Natural killer cell treated with Interleukin-12 subunit alpha and Interleukin-12 subunit beta and Interleukin-15 and Interleukin-18, amount 100 ng/mL, for 72 hours (primary cell): Measurements from ENCODE around the gene SCYGR8. TPM values are rescaled to one million over a fixed set of nuclear protein-coding genes. Genes with fewer than 3 reads are reported as not detected.
"Not testable (repeated sequence)": the region's sequence is repeated elsewhere in the genome, so short reads cannot be mapped to it uniquely, and the experiment has no call there.

Experiments used
- ATAC-seq, 2 donors: fragments of 150-1000 bp; cut with Tn5 transposase in 1 of 2; sonication (Bioruptor Pico), chemical (Tn5 transposase) in 1 of 2; 2 replicates each; pipeline ENCODE4 v1.10.0; 2021
- DNase-seq: peaks from one replicate; pipeline ENCODE4 v3.0.0; 2022; ENCODE audit warnings: low spot score
- H3K27ac Mint-ChIP-seq, 2 donors: 1 replicate in 1 of 2; 2 replicates in 1 of 2; pipeline ENCODE4 v1.8.0; 2022; ENCODE audit warnings: mixed read lengths in 2 of 2, mild to moderate bottlenecking in 1 of 2, moderate library complexity in 1 of 2
- H3K27me3 Mint-ChIP-seq, 2 donors: 1 replicate in 1 of 2; 2 replicates in 1 of 2; pipeline ENCODE4 v1.8.0; 2022; ENCODE audit warnings: mixed read lengths in 2 of 2
- H3K36me3 Mint-ChIP-seq: one replicate; pipeline ENCODE4 v1.8.0; 2022; ENCODE audit warnings: mixed read lengths
- H3K4me1 Mint-ChIP-seq, 2 donors: 1 replicate in 1 of 2; 2 replicates in 1 of 2; pipeline ENCODE4 v1.8.0; 2022; ENCODE audit warnings: low read depth in 2 of 2, mixed read lengths in 2 of 2, mild to moderate bottlenecking in 1 of 2
- H3K4me3 Mint-ChIP-seq: one replicate; pipeline ENCODE4 v1.8.0; 2022; ENCODE audit warnings: mixed read lengths
- H3K9me3 Mint-ChIP-seq: 2 replicates; pipeline ENCODE4 v1.8.0; 2022; ENCODE audit warnings: mixed read lengths
- total RNA-seq, 2 donors: library from RNA; stranded (reverse); gene quantifications; one replicate each; pipeline ENCODE4 v1.2.3, GENCODE V29; 2022

Gene SCYGR8
- total RNA-seq, 2 donors from 2014 or later: not detected

DNA sequence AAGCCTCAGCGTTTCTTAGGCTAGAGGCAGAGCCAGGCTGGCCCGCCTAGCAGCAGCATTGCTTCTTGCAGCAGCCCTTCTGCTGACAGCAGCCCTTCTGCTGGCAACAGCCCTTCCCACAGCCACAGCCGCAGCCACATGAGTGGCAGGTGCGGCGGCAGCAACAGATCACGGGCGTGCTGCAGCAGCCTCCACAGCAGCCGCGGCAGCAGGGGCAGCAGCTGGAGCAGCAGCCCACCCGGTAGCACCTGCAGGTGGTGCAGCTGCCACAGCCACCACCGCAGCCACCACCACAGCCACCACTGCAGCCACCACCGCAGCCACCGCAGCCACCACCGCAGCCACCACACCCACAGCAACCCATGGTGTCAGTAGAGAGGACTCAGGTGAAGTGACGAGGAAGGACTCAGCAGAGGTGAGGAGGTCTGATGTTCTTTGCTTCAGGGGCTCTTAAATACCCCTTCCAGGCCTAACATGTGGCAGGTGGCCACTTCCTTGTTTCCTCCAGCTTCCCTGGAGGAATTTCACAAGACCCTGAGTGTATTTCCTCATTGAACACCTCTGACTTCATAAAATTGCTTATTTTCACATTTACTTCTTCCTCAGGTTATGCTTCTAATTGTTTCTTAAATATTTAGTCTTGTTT is 21.2 kb upstream of the SCYGR8 start, which contains the start of gene SCYGR6:
TSS of gene SCYGR6 (minus strand) at position 364 of the 646 bp plus-strand sequence. CDS start at position 364, 0 bp downstream.
- H3K4me1 Mint-ChIP-seq: no peaks in the 10 kb centered on the region
- no peak within 1 kb of the TSS for H3K27ac Mint-ChIP-seq
- ATAC-seq: no peak
- DNase-seq: no peak
- no peaks in the 10 kb centered on the region for H3K36me3 Mint-ChIP-seq
- H3K27me3 Mint-ChIP-seq: peaks cover 0 to 7% of the 10 kb centered on the region in 2 donors
- H3K9me3 Mint-ChIP-seq: no peaks in the 10 kb centered on the region
- H3K4me3 Mint-ChIP-seq: no peak within 1 kb of the TSS

DNA sequence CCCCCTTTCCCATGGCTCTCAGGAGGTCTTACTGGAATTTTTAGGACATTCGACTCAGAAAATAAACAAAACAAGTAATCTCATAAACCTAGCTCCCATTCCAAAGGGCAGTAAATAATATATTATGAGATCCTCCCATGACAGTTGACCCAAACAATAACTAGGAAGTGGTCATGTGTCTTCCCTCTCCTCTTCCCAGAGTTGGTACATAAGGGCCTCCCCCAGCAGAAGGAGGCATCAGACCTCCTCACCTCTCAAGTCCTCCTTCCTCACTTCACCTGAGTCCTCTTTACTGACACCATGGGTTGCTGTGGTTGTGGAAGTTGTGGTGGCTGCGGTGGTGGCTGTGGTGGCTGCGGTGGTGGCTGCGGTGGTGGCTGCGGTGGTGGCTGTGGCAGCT is 17.7 kb upstream of the SCYGR8 start, which contains the start of gene SCYGR7:
TSS of gene SCYGR7 (plus strand) at position 301 of the 400 bp plus-strand sequence. CDS start at position 301, 0 bp downstream.
- no peak within 1 kb of the TSS for H3K27ac Mint-ChIP-seq
- H3K27me3 Mint-ChIP-seq: peaks cover 3 to 7% of the 10 kb centered on the region in 2 donors
- no peaks in the 10 kb centered on the region for H3K36me3 Mint-ChIP-seq
- ATAC-seq (no peak), DNase-seq (no peak)
- no peak within 1 kb of the TSS for H3K4me3 Mint-ChIP-seq
- H3K9me3 Mint-ChIP-seq: no peaks in the 10 kb centered on the region
- H3K4me1 Mint-ChIP-seq: no peaks in the 10 kb centered on the region

DNA sequence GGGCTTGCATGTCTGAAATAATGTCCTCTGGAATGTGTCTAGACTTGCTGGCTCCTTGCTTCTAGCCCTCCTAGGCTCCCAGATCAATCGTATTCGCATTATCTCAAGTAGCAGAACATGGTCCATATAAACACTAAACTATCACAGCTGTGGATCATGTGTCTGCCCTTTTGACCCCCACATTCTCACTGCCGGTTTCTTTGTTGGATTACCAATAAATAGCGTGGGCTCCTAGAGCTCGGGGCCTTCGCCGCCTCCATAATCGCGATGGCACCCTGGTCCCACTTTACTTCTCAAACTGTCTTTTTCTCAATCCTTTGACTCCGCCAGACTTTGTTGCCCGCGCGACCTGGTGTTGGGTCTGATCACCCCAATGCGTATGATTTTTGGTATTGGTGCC is 6.3 kb upstream of the SCYGR8 start:
- no peak overlapping the region for H3K4me3 Mint-ChIP-seq
- DNase-seq: no peak
- H3K27me3 Mint-ChIP-seq: peaks cover 10 to 13% of the 10 kb centered on the region in 2 donors
- no peak for ATAC-seq
- H3K27ac Mint-ChIP-seq: no peak overlapping the region
- no peaks in the 10 kb centered on the region for H3K9me3 Mint-ChIP-seq
- no peaks in the 10 kb centered on the region for H3K4me1 Mint-ChIP-seq
- H3K36me3 Mint-ChIP-seq: no peaks in the 10 kb centered on the region

DNA sequence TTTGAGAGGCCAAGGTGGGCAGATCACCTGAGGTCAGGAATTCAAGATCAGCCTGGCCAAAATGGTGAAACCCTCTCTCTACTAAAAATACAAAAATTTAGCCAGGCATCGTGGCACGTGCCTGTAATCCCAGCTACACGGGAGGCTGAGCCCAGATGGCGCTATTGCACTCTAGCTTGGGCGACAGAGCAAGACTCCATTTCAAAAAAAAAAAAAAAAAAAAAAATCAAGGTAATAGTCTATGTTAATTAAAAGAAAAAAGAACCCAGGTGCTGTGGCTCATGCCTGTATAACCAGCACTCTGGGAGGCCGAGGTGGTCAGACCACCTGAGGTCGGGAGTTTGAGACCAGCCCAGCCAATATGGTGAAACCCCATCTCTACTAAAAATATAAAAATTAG is 5.0 kb upstream of the SCYGR8 start:
- not testable (repeated sequence) for H3K27ac Mint-ChIP-seq, H3K9me3 Mint-ChIP-seq, H3K27me3 Mint-ChIP-seq, H3K4me3 Mint-ChIP-seq, H3K36me3 Mint-ChIP-seq, ATAC-seq, H3K4me1 Mint-ChIP-seq, DNase-seq

DNA sequence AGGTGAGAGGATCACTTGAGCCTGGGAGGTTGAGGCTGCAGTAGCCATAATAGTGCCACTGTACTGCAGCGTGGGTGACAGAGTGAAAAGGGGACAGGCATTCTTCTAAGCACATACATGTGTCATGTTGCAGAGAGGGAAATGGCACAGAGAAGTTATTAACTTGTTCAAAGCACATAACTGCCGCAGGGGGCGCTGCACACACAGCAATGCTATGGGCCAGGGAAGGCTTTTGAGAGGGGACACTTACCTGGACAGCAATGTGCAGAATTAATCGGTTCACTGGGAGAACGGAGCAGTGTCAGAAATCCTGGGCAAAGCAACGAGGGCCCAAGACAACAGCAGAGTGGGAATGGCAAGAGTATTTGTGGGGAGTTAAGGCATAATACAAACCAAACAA is 2.4 kb downstream of the SCYGR8 start:
- H3K4me3 Mint-ChIP-seq: no peak overlapping the region
- no peaks in the 10 kb centered on the region for H3K36me3 Mint-ChIP-seq
- peaks cover 7 to 8% of the 10 kb centered on the region in 2 donors for H3K27me3 Mint-ChIP-seq
- no peaks in the 10 kb centered on the region for H3K9me3 Mint-ChIP-seq
- no peaks in the 10 kb centered on the region for H3K4me1 Mint-ChIP-seq
- DNase-seq: no peak
- ATAC-seq: no peak
- no peak overlapping the region for H3K27ac Mint-ChIP-seq

DNA sequence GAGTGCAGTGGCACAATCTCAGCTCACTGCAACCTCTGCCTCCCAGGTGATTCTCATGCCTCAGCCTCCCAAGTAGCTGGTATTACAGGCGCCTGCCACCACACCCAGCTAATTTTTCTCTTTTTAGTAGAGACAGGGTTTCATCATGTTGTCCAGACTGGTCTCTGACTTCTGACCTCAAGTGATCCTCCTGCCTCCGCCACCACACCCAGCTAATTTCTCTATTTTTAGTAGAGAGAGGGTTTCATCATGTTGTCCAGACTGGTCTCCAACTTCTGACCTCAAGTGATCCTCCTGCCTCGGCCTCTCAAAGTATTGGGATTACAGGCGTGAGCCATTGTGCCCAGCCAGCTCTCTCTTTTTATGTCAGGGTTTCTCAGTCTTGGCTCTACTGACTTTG is 10.6 kb downstream of the SCYGR8 start:
- not testable (repeated sequence) for DNase-seq, H3K36me3 Mint-ChIP-seq, H3K4me1 Mint-ChIP-seq, H3K27ac Mint-ChIP-seq, H3K9me3 Mint-ChIP-seq, ATAC-seq, H3K4me3 Mint-ChIP-seq
- peaks cover 4 to 13% of the 10 kb centered on the region in 2 donors for H3K27me3 Mint-ChIP-seq

DNA sequence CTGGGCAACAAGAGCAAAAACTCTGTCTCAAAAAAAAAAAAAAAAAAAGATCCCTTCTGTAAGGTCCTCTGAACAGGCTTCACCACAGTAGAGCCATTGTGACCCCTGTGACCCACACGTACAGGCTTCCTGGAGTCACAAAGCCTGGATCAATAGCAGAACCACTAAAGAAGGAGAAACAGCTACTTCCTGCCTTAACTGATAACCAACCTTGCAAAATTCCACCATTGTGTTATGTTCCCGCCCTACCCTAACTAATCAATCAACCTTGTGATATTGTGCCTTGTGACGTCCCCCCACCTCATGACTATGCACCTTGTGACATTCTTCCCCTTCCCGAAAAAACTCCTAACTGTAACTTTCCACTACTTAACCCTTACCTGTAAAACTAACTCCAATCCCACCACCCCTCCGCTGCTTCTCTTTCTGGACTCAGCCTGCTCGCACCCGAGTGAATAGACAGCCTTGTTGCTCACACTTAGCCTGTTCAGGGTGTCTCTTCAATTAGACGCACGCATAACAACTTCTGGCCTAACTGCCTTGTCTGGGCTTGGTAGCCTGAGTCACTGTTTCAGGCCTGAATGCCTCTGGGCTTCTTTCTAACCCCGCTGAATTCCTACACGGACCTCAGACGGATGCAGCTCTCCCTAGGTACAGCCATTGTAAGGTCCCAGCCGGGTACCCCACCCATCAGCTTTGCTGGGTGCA is 13.9 kb downstream of the SCYGR8 start:
- H3K4me3 Mint-ChIP-seq: no peak overlapping the region
- peaks cover 6 to 8% of the 10 kb centered on the region in 2 donors for H3K27me3 Mint-ChIP-seq
- H3K4me1 Mint-ChIP-seq: no peaks in the 10 kb centered on the region
- DNase-seq (no peak), ATAC-seq (peak in 1 of 2 donors; percentile 27)
- no peaks in the 10 kb centered on the region for H3K36me3 Mint-ChIP-seq
- H3K9me3 Mint-ChIP-seq: no peaks in the 10 kb centered on the region
- H3K27ac Mint-ChIP-seq: no peak overlapping the region

DNA sequence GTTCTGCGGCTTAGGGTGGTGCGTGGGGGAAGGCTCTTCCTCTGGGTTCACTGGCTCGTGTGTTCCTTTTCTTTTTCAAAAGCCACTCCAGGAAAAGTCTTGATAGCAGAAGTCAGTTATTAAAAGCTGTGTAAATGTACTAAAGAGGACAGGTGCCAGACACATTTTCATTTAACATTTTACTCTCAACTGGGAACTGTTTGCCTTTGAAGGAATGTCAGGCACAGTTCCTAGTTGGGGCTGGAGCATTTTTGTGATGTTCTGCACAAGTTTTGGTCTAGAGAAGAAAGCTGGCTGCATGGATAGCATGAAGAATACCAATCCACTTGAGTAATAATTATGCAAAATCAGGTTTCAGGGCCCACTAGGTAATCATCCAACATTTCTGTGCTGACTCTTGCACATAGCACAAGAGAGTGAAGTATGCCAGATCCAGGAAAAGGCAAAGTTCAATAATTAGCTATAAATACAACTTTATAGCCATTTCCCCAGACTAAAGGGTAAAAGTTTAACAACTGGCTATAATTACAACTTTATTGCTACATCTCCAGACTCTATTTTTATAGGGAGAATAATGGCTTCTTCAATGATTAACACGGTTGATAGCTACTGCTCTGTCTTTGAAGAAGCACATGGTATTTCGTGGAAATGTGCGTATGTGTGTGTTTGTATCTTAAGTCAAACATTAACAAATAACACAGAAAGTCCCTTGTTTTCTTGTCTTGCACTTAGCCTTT is 16.2 kb downstream of the SCYGR8 start:
- H3K27ac Mint-ChIP-seq: no peak overlapping the region

DNA sequence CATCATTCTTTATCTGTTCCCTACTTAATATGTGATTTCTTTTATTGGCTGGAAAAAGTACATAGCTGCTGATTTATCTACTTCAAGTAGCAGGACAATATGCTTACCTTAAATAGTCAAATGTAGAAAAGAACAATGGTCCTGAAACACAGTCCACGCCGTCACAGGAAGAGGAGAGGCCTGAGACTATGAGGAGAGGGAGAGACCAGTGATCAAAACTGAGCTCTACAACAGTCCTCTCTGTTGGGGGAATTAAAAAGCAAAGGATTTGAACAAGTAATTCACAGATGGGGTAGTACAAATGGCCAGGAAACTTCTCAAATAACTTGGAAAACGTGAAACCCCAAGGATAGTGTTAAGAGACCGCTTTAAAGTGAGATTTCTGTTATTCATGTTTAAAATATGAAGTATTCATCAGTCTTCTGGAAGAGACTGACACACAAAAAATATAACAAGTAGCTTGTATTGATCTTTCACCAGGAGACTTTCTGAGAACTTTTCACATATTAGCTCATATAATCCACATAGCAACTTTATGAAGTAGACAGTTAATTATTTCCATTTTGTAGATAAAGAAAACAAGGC is 20.2 kb downstream of the SCYGR8 start:
- Mint-ChIP-seq H3K4me1 (no peaks in the 10 kb centered on the region), H3K27me3 (peaks cover 0 to 5% of the 10 kb centered on the region in 2 donors), H3K27ac (no peak overlapping the region), H3K9me3 (no peaks in the 10 kb centered on the region), H3K4me3 (no peak overlapping the region), H3K36me3 (no peaks in the 10 kb centered on the region)
- DNase-seq (no peak), ATAC-seq (no peak)

More for the DNA sequence above, 16.2 kb downstream of the SCYGR8 start:
- DNase-seq: no peak
- Mint-ChIP-seq H3K9me3 (no peaks in the 10 kb centered on the region), H3K4me3 (no peak overlapping the region), H3K4me1 (no peaks in the 10 kb centered on the region), H3K27me3 (peaks cover 8 to 10% of the 10 kb centered on the region in 2 donors), H3K36me3 (no peaks in the 10 kb centered on the region)
- ATAC-seq: no peak

DNA sequence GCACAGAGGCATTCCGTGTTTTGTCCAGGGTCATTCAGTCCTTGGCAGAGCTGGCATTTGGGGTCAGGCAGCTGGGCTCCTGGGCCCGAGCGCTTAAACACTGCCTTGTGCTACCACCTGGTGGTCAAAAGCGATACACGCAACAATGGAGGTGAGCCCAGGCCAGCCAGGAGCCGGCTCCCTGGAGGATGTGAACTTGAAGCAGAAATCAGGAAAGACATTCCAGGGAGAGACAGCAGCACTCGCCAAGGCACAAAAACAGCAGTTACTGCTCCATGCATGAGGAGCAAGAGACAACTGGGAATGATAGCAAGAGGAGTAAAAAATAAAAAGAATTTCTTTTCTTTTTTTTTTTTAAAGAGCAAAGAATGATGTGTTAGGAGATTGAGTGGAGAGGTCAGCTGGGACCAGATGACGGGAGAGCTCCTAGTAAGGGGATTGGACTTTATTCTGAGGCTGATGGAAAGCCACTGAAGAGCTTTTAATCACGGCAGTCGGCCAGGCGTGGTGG is 20.7 kb downstream of the SCYGR8 start:
- DNase-seq: peak; percentile 62
- ATAC-seq: peak; percentile 71 to 77
- Mint-ChIP-seq H3K36me3 (no peaks in the 10 kb centered on the region), H3K27ac (no peak overlapping the region), H3K4me1 (no peaks in the 10 kb centered on the region), H3K4me3 (no peak overlapping the region), H3K9me3 (no peaks in the 10 kb centered on the region), H3K27me3 (peaks cover 0 to 5% of the 10 kb centered on the region in 2 donors)

DNA sequence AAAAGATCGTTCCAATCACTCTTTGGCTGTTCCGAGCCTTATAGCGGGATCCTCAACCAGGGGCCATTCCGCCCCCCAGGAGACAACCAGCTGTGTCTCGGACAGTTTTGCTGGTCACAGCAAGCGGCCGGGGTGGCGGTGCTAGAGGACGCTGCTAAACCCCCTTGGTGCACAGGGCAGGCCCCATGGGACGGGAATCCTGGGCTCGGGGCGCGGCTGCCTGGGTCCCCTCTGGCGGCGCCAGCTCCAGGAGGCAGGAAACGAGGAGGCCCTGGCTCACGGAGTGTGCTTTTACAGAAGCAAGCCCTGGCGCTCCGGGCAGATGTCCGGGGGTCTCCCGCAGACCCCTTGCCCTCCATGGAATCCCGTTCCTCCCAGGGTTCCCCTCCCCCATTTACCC is 22.1 kb downstream of the SCYGR8 start:
- no peak overlapping the region for H3K27ac Mint-ChIP-seq
- peaks cover 0 to 3% of the 10 kb centered on the region in 2 donors for H3K27me3 Mint-ChIP-seq
- H3K4me3 Mint-ChIP-seq: no peak overlapping the region
- H3K36me3 Mint-ChIP-seq: no peaks in the 10 kb centered on the region
- ATAC-seq (peak in 1 of 2 donors; percentile 9), DNase-seq (no peak)
- no peaks in the 10 kb centered on the region for H3K4me1 Mint-ChIP-seq
- H3K9me3 Mint-ChIP-seq: no peaks in the 10 kb centered on the region

DNA sequence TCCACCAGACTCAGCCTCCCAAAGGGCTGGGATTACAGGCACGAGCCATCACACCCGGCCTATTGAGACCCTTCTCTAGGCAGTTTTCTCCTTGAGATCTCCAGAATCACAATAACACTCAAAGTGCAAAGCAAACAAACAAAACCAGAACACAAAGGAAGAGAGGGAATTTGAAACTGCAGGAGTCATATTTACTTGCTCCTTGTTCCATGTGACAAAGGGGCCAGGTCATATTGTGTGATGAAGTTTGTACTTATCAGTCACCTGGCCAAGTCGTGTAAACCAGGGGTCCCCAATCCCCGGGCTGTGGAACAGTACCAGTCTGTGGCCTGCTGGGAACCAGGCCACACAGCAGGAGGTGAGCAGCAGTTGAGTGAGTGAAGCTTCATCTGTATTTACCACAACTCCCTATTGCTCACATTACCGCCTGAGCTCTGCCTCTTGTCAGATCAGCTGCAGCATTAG is 26.5 kb downstream of the SCYGR8 start:
- ATAC-seq (no peak), DNase-seq (no peak)
- Mint-ChIP-seq H3K4me1 (no peaks in the 10 kb centered on the region), H3K36me3 (no peaks in the 10 kb centered on the region), H3K9me3 (no peaks in the 10 kb centered on the region), H3K4me3 (no peak overlapping the region), H3K27ac (no peak overlapping the region), H3K27me3 (peaks cover 0 to 3% of the 10 kb centered on the region in 2 donors)

DNA sequence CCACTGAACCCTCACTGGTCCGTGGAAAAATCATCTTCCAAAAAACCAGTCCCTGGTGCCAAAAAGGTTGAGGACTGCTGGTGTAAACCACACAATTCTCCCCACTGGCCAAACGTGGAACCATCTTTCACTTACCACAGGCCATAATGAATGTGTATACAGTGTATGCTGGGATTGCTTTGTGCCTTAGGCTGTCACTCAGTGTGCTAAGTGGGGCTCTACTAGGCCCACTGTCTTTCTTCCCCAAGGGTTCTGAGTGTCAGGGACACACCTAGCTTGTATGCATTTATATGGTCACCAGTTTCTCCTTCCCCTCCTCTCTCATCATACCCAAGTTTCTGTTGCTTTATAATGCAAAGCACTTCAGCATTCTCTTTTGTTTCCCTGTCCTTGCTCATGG is 27.2 kb downstream of the SCYGR8 start:
- Mint-ChIP-seq H3K27ac (peak overlapping the region in 1 of 2 donors; percentile 63), H3K9me3 (no peaks in the 10 kb centered on the region), H3K27me3 (peaks cover 0 to 3% of the 10 kb centered on the region in 2 donors), H3K36me3 (no peaks in the 10 kb centered on the region), H3K4me1 (no peaks in the 10 kb centered on the region), H3K4me3 (no peak overlapping the region)
- ATAC-seq (peak in 1 of 2 donors; percentile 40), DNase-seq (no peak)
